ENCODE results near the gene ABCA10. TPM values are rescaled to one million over a fixed set of nuclear protein-coding genes. Genes with fewer than 3 reads are reported as not detected.

Gene ABCA10
- total RNA-seq, 1 experiment from 2014 or later: 0.47 TPM

- H3K4me1 ChIP-seq (ENCODE audit: insufficient read depth, low read length): no peaks in the 10 kb centered on the region
- no peaks in the 10 kb centered on the region for H3K27me3 ChIP-seq (ENCODE audit: low read length)
- ATAC-seq (no peak), DNase-seq (no peak)
- intact Hi-C loops (cut with micrococcal nuclease): loop anchor here (10.0 kb wide), 2 partner anchors 595 to 705 kb away; no protein-coding TSS in a partner anchor
- no peak for TF ChIP-seq EZH2phosphoT487 (IDR thresholded peaks at IDR 0.05; ENCODE audit: borderline replicate concordance, low read length)
- TF ChIP-seq CTCF (conservative IDR thresholded peaks at IDR 0.05; ENCODE audit: low read depth, low read length): no peak
- no peak for TF ChIP-seq EZH2 (IDR thresholded peaks at IDR 0.05; ENCODE audit: low read length, unreplicated experiment)
- H3K36me3 ChIP-seq (ENCODE audit: low read depth, low read length): no peaks in the 10 kb centered on the region
- CTCF ChIA-PET: interaction anchor here (0.7 kb wide), 1 partner anchor 228 kb away, joined by 3 read pairs; no protein-coding TSS in a partner anchor
- H3K9ac ChIP-seq (ENCODE audit: low read length): no peak overlapping the region
- no peaks in the 10 kb centered on the region for H4K20me1 ChIP-seq (ENCODE audit: low read length)
- no TSS peak for BruUV-seq (replicated peaks)
- H3K4me2 ChIP-seq (ENCODE audit: low read length): no peak overlapping the region
- POLR2A ChIA-PET (ENCODE audit: unreplicated experiment): no interaction called here
- no peak overlapping the region for H3K27ac ChIP-seq (ENCODE audit: low read length)
- no peaks in the 10 kb centered on the region for H3K9me2 ChIP-seq (replicated peaks; ENCODE audit: low read length)
- no peak overlapping the region for H2AFZ ChIP-seq (ENCODE audit: low read length)
- no peaks in the 10 kb centered on the region for H3F3A ChIP-seq (ENCODE audit: low read length, unreplicated experiment)
- H3K9me3 ChIP-seq (ENCODE audit: low read length): no peaks in the 10 kb centered on the region
- no peak overlapping the region for H3K4me3 ChIP-seq (ENCODE audit: low read length)
- H3K79me2 ChIP-seq (ENCODE audit: low read length): no peaks in the 10 kb centered on the region
Measured at GRCh38 chr17:69239611-69240600, 11.3 kb upstream of the ABCA10 start.

DNA sequence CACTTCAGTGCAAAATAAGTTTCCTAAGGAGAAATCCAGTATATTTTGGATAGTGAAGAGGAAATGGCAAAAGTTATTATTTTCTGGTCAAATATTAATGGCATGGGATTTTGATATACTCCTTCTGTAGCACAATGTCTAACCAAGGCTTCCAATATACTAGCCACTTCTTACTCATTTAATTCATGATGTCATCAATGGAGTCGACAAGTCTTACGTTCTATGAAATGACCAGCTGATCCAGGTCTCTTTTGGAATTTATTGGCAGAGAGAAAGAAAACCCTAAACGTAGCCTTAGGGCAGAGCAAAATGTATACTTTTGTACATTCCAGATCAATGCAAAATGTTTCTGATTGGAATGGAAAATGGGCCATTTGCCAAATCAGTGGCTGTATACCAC is 8.3 kb upstream of the ABCA10 start:
- intact Hi-C loops (cut with micrococcal nuclease): no loop called here
- Histone ChIP-seq H3K9me3 (ENCODE audit: low read length) (peaks cover 7% of the 10 kb centered on the region; the same call in 1 of the 2 replicates), H3F3A (ENCODE audit: low read length, unreplicated experiment) (no peaks in the 10 kb centered on the region), H3K9me2 (replicated peaks; ENCODE audit: low read length) (no peaks in the 10 kb centered on the region), H3K9ac (ENCODE audit: low read length) (no peak overlapping the region), H3K27ac (ENCODE audit: low read length) (no peak overlapping the region), H3K4me2 (ENCODE audit: low read length) (no peak overlapping the region), H3K4me3 (ENCODE audit: low read length) (no peak overlapping the region), H3K36me3 (ENCODE audit: low read depth, low read length) (no peaks in the 10 kb centered on the region), H3K79me2 (ENCODE audit: low read length) (no peaks in the 10 kb centered on the region), H3K4me1 (ENCODE audit: insufficient read depth, low read length) (no peaks in the 10 kb centered on the region), H3K27me3 (ENCODE audit: low read length) (no peaks in the 10 kb centered on the region), H2AFZ (ENCODE audit: low read length) (no peak overlapping the region), H4K20me1 (ENCODE audit: low read length) (no peaks in the 10 kb centered on the region)
- POLR2A ChIA-PET (ENCODE audit: unreplicated experiment): no interaction called here
- TF ChIP-seq EZH2 (IDR thresholded peaks at IDR 0.05; ENCODE audit: low read length, unreplicated experiment) (no peak), CTCF (conservative IDR thresholded peaks at IDR 0.05; ENCODE audit: low read depth, low read length) (no peak), EZH2phosphoT487 (IDR thresholded peaks at IDR 0.05; ENCODE audit: borderline replicate concordance, low read length) (no peak)
- CTCF ChIA-PET: no interaction called here
- no peak for ATAC-seq
- BruUV-seq (replicated peaks): no TSS peak
- no peak for DNase-seq

DNA sequence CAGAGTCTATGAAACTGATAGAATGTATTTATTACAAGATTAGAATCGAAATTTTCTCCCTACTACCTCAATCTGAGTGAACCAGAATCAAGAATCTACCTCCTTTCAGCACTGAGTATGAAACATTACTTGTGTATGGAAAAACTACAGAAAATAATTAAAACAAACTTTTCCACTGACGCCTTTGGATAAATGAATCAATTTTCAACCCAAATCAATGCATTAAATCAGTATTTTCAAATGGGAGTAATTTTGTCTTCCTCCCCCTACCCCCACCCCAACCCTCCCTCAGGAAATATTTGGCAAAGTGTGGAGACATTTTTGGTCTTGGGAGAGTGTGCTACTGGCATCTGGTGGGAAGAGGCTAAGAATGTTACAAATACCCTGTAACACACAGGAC is 7.8 kb upstream of the ABCA10 start:
- Histone ChIP-seq H3K9me3 (ENCODE audit: low read length) (peaks cover 7% of the 10 kb centered on the region; the same call in 1 of the 2 replicates), H3K27me3 (ENCODE audit: low read length) (no peaks in the 10 kb centered on the region), H3K27ac (ENCODE audit: low read length) (no peak overlapping the region), H3K4me1 (ENCODE audit: insufficient read depth, low read length) (no peaks in the 10 kb centered on the region), H4K20me1 (ENCODE audit: low read length) (no peaks in the 10 kb centered on the region), H2AFZ (ENCODE audit: low read length) (no peak overlapping the region), H3K9ac (ENCODE audit: low read length) (no peak overlapping the region), H3K4me2 (ENCODE audit: low read length) (no peak overlapping the region), H3K9me2 (replicated peaks; ENCODE audit: low read length) (no peaks in the 10 kb centered on the region), H3K79me2 (ENCODE audit: low read length) (no peaks in the 10 kb centered on the region), H3K4me3 (ENCODE audit: low read length) (no peak overlapping the region), H3F3A (ENCODE audit: low read length, unreplicated experiment) (no peaks in the 10 kb centered on the region), H3K36me3 (ENCODE audit: low read depth, low read length) (no peaks in the 10 kb centered on the region)
- DNase-seq (no peak), ATAC-seq (no peak)
- ChIA-PET POLR2A (ENCODE audit: unreplicated experiment) (no interaction called here), CTCF (interaction anchor here (0.7 kb wide), 1 partner anchor 325 kb away, joined by 3 read pairs; no protein-coding TSS in a partner anchor)
- TF ChIP-seq CTCF (conservative IDR thresholded peaks at IDR 0.05; ENCODE audit: low read depth, low read length) (no peak), EZH2phosphoT487 (IDR thresholded peaks at IDR 0.05; ENCODE audit: borderline replicate concordance, low read length) (no peak), EZH2 (IDR thresholded peaks at IDR 0.05; ENCODE audit: low read length, unreplicated experiment) (no peak)
- intact Hi-C loops (cut with micrococcal nuclease): no loop called here
- no TSS peak for BruUV-seq (replicated peaks)
